ENCODE measurements around the gene MGAT2. TPM values are rescaled to one million over a fixed set of nuclear protein-coding genes. Genes with fewer than 3 reads are reported as not detected.
"Not testable (repeated sequence)": the region's sequence is repeated elsewhere in the genome, so short reads cannot be mapped to it uniquely, and the experiment has no call there.

The MGAT2 gene
- total RNA-seq, 3 donors from 2014 or later = 53.8 to 55.0 (median 54.6) TPM

- not testable (repeated sequence) for H3K27me3 Mint-ChIP-seq (ENCODE audit: low read depth); H3K4me3 Mint-ChIP-seq; ATAC-seq; DNase-seq; H3K9me3 Mint-ChIP-seq; H3K4me1 Mint-ChIP-seq (ENCODE audit: low read depth); H3K36me3 Mint-ChIP-seq (ENCODE audit: insufficient read depth)
These were observed 36.9 kb downstream of the MGAT2 start for GRCh38 chr14:49657500-49657899.

GRCh38 chr14:49659526-49660455, 39.2 kb downstream of the MGAT2 start:
- Mint-ChIP-seq H3K27me3 (ENCODE audit: low read depth) (no peaks in the 10 kb centered on the region), H3K9me3 (no peaks in the 10 kb centered on the region), H3K4me1 (ENCODE audit: low read depth) (no peaks in the 10 kb centered on the region), H3K36me3 (ENCODE audit: insufficient read depth) (no peaks in the 10 kb centered on the region), H3K4me3 (no peak overlapping the region)
- ATAC-seq = no peak
- DNase-seq = no peak

GRCh38 chr14:49670475-49670874, 49.9 kb downstream of the MGAT2 start:
- H3K36me3 Mint-ChIP-seq (ENCODE audit: insufficient read depth) = peaks cover 10% of the 10 kb centered on the region
- DNase-seq = no peak
- H3K4me3 Mint-ChIP-seq = no peak overlapping the region
- no peaks in the 10 kb centered on the region for H3K27me3 Mint-ChIP-seq (ENCODE audit: low read depth)
- H3K9me3 Mint-ChIP-seq = peaks cover 3% of the 10 kb centered on the region
- ATAC-seq = no peak
- no peaks in the 10 kb centered on the region for H3K4me1 Mint-ChIP-seq (ENCODE audit: low read depth)

Other genes starting within 250 kb of the MGAT2 start
- gene RPS29, start 34.4 kb upstream of the MGAT2 start, total RNA-seq = 1,000 to 10,000 TPM; 2,303 to 2,539 (median 2,513) TPM
- gene LRR1, start 21.9 kb upstream of the MGAT2 start, total RNA-seq = 10 to 100 TPM; 37.1 to 43.2 (median 42.2) TPM
- 100 to 1,000 TPM; 294 to 316 (median 301) TPM for gene RPL36AL, start 173 bp upstream of the MGAT2 start, total RNA-seq
- 10 to 100 TPM; 17.0 to 18.9 (median 17.3) TPM for gene DNAAF2, start 14.4 kb downstream of the MGAT2 start, total RNA-seq
- gene POLE2, start 67.4 kb downstream of the MGAT2 start, total RNA-seq = 10 to 100 TPM; 23.8 to 33.1 (median 31.7) TPM
- gene KLHDC1, start 72.3 kb downstream of the MGAT2 start, total RNA-seq = 1 to 10 TPM in 2 of 3 donors, under 1 TPM in 1; 0.57 to 1.8 (median 1.2) TPM
- gene KLHDC2, start 147.4 kb downstream of the MGAT2 start, total RNA-seq = 10 to 100 TPM; 19.0 to 23.4 (median 22.5) TPM
- gene NEMF, start 232.0 kb downstream of the MGAT2 start, total RNA-seq = 10 to 100 TPM; 53.0 to 54.0 (median 53.2) TPM